Liver (tissue), 3 donors: ENCODE data around the gene GLP1R.

Experiments used
- FOXA1 ChIP-seq: IDR thresholded peaks from 2 replicates; pipeline ENCODE4 v1.6.1; 2016; ENCODE audit warnings: antibody characterized with exemption
- RAD21 ChIP-seq, 2 donors: IDR thresholded peaks; 2 replicates each; pipeline ENCODE4 v1.6.1; 2016; ENCODE audit warnings: antibody characterized with exemption in 2 of 2, mild to moderate bottlenecking in 2 of 2
- TAF1 ChIP-seq: conservative IDR thresholded peaks from 2 replicates; pipeline ENCODE4 v1.6.1; 2016; ENCODE audit warnings: antibody characterized with exemption, mild to moderate bottlenecking
- TF ChIP-seq, protein P1 (sequence below): IDR thresholded peaks from 2 replicates; pipeline ENCODE4 v1.6.1; 2016; ENCODE audit warnings: antibody characterized with exemption, mild to moderate bottlenecking
- TF ChIP-seq, protein P2 (sequence below): fragments of 150-350 bp; IDR thresholded peaks from 2 replicates; pipeline ENCODE4 v1.5.1; 2017; ENCODE audit warnings: improper control_type of control experiment, low read depth, low read length; ENCODE audit not compliant: missing input control
- donor health status: healthy.
- donor health status: healthy.

DNA sequence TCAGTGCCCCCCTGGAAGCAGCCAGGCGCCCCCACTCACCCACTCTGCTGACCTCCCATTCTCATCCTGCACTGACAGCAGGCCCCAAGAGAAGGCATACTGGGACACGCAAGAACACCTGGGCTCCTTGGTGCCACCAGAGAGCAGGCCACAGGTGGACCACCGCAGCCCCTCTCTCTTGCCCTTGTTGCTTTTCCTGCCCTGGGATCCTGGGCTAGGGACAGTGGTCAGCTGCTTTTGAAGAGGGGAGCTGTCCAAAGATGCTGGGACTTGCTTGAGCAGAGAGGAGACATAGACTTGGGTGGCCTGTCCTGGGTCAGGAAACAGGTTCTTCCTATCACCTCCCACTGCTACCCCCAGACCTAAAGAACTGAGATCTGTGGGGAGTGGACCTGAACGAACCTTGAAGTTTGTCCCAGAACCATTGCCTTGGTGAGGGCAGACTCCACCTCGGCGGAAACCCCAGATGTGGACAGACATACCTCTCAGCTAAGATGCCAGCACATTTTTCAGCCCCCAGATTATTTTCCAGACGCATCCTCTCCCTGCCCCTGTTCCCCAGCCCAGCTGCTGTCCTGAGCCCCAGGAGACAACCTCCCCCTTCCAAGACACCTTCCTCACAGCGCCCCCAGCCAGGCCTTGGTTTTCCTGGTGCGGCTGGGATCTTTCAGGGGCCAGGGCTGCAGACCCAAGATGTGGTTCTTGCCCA is 1.1 kb downstream of the GLP1R start:
- TF ChIP-seq, protein P1, sequence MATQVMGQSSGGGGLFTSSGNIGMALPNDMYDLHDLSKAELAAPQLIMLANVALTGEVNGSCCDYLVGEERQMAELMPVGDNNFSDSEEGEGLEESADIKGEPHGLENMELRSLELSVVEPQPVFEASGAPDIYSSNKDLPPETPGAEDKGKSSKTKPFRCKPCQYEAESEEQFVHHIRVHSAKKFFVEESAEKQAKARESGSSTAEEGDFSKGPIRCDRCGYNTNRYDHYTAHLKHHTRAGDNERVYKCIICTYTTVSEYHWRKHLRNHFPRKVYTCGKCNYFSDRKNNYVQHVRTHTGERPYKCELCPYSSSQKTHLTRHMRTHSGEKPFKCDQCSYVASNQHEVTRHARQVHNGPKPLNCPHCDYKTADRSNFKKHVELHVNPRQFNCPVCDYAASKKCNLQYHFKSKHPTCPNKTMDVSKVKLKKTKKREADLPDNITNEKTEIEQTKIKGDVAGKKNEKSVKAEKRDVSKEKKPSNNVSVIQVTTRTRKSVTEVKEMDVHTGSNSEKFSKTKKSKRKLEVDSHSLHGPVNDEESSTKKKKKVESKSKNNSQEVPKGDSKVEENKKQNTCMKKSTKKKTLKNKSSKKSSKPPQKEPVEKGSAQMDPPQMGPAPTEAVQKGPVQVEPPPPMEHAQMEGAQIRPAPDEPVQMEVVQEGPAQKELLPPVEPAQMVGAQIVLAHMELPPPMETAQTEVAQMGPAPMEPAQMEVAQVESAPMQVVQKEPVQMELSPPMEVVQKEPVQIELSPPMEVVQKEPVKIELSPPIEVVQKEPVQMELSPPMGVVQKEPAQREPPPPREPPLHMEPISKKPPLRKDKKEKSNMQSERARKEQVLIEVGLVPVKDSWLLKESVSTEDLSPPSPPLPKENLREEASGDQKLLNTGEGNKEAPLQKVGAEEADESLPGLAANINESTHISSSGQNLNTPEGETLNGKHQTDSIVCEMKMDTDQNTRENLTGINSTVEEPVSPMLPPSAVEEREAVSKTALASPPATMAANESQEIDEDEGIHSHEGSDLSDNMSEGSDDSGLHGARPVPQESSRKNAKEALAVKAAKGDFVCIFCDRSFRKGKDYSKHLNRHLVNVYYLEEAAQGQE = no peak
- TF ChIP-seq, protein P2, sequence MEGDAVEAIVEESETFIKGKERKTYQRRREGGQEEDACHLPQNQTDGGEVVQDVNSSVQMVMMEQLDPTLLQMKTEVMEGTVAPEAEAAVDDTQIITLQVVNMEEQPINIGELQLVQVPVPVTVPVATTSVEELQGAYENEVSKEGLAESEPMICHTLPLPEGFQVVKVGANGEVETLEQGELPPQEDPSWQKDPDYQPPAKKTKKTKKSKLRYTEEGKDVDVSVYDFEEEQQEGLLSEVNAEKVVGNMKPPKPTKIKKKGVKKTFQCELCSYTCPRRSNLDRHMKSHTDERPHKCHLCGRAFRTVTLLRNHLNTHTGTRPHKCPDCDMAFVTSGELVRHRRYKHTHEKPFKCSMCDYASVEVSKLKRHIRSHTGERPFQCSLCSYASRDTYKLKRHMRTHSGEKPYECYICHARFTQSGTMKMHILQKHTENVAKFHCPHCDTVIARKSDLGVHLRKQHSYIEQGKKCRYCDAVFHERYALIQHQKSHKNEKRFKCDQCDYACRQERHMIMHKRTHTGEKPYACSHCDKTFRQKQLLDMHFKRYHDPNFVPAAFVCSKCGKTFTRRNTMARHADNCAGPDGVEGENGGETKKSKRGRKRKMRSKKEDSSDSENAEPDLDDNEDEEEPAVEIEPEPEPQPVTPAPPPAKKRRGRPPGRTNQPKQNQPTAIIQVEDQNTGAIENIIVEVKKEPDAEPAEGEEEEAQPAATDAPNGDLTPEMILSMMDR = no peak
- no peak for TF ChIP-seq TAF1
- no peak for TF ChIP-seq RAD21 (IDR thresholded peaks at IDR 0.05)
- no peak for TF ChIP-seq FOXA1
